ENCODE results near the gene SLC1A2.

GRCh38 chr11:35253237-35253636 lies 166.1 kb downstream of the SLC1A2 start:
- TF ChIP-seq POLR2AphosphoS5 (IDR thresholded peaks at IDR 0.05; ENCODE audit: low read depth, low read length), result no peak
- no peak for TF ChIP-seq POLR2A (IDR thresholded peaks at IDR 0.05; ENCODE audit: low read depth, low read length)
